ENCODE data around the gene FYN. TPM values are rescaled to one million over a fixed set of nuclear protein-coding genes. Genes with fewer than 3 reads are reported as not detected.

The FYN gene
- total and polyA plus RNA-seq, 2 of the 13 experiments (the other 11 are each of a cell fraction or from before 2014, with no cell fraction given) = 15.5 to 24.6 TPM

GRCh38 chr6:111610548-111611172, 262.6 kb downstream of the FYN start (continued):
- no peak for TF ChIP-seq PRDM4 (CRISPR knock-in tag; IDR thresholded peaks at IDR 0.05; ENCODE audit: borderline replicate concordance)
- TF ChIP-seq ZNF550 (CRISPR knock-in tag; IDR thresholded peaks at IDR 0.05; ENCODE audit: borderline replicate concordance) = no peak
- TF ChIP-seq ZNF788 (CRISPR knock-in tag; IDR thresholded peaks at IDR 0.05; ENCODE audit: borderline replicate concordance) = no peak; the same call in 1 of the 2 replicates
- peak; percentile 60; the same call in 1 of the 2 replicates for TF ChIP-seq NCOA2 (CRISPR knock-in tag; IDR thresholded peaks at IDR 0.05)
- TF ChIP-seq ZNF567 (CRISPR knock-in tag; IDR thresholded peaks at IDR 0.05; ENCODE audit: borderline replicate concordance) = no peak
- no peak for TF ChIP-seq ATF7 (IDR thresholded peaks at IDR 0.05)
- peak; percentile 64; the same call in 1 of the 2 replicates for TF ChIP-seq ATF7 (CRISPR knock-in tag; IDR thresholded peaks at IDR 0.05)
- TF ChIP-seq NFIC (IDR thresholded peaks at IDR 0.05; ENCODE audit: low read length) = 0 out of 2 replicates have a peak, but pooled peaks have one; percentile 26
- peak; percentile 80 for TF ChIP-seq TBL1XR1 (IDR thresholded peaks at IDR 0.05; ENCODE audit: borderline replicate concordance, low read length, partially characterized antibody)
- no peak for TF ChIP-seq ZSCAN30 (CRISPR knock-in tag; IDR thresholded peaks at IDR 0.05)
- TF ChIP-seq MEIS1 (CRISPR knock-in tag; IDR thresholded peaks at IDR 0.05; ENCODE audit: borderline replicate concordance) = peak; percentile 75; the same call in 1 of the 2 replicates
- no peak for TF ChIP-seq TFDP2 (CRISPR knock-in tag; IDR thresholded peaks at IDR 0.05)
- 0 out of 2 replicates have a peak, but pooled peaks have one; percentile 25 for TF ChIP-seq ZNF777 (CRISPR knock-in tag; IDR thresholded peaks at IDR 0.05)
- TF ChIP-seq ZNF543 (CRISPR knock-in tag; IDR thresholded peaks at IDR 0.05) = peak; percentile 91
- peak; percentile 71; the same call in 1 of the 2 replicates for TF ChIP-seq ZNF512B (CRISPR knock-in tag; IDR thresholded peaks at IDR 0.05; ENCODE audit: borderline replicate concordance)
- no peak for TF ChIP-seq ZNF577 (CRISPR knock-in tag; IDR thresholded peaks at IDR 0.05; ENCODE audit: borderline replicate concordance, low read depth)
- TF ChIP-seq NCOA1 (CRISPR knock-in tag; IDR thresholded peaks at IDR 0.05) = no peak; the same call in 1 of the 2 replicates
- 0 out of 2 replicates have a peak, but pooled peaks have one; percentile 45 for TF ChIP-seq ZNF639 (CRISPR knock-in tag; conservative IDR thresholded peaks at IDR 0.05)
- TF ChIP-seq ZNF564 (CRISPR knock-in tag; IDR thresholded peaks at IDR 0.05) = peak; percentile 100
- TF ChIP-seq ZMYM4 (CRISPR knock-in tag; IDR thresholded peaks at IDR 0.05) = peak; percentile 98
- peak; percentile 88 for TF ChIP-seq ZSCAN21 (CRISPR knock-in tag; IDR thresholded peaks at IDR 0.05; ENCODE audit: borderline replicate concordance)
- TF ChIP-seq ZSCAN31 (CRISPR knock-in tag; IDR thresholded peaks at IDR 0.05; ENCODE audit: low read depth) = peak; percentile 59; the same call in 1 of the 2 replicates

Data from HepG2 (cell line).